Liver (tissue), 9 donors: ENCODE results near the gene CUBN. TPM values are rescaled to one million over a fixed set of nuclear protein-coding genes. Genes with fewer than 3 reads are reported as not detected.

Source experiments
- DNase-seq: peaks from one replicate; pipeline ENCODE4 v3.0.0-alpha.2; 2017; ENCODE audit warnings: low spot score
- H3K27ac ChIP-seq, 2 donors: one replicate each; pipeline ENCODE4 v1.7.0; 2013; ENCODE audit warnings: inconsistent platforms in 2 of 2, low read length in 2 of 2, control low read depth in 1 of 2, low read depth in 1 of 2, mild to moderate bottlenecking in 1 of 2
- H3K27me3 ChIP-seq, 4 donors: one replicate each; pipeline versions ENCODE4 v1.6.1 to v1.7.0; 2013; ENCODE audit warnings: low read length in 3 of 4, inconsistent platforms in 1 of 4, mild to moderate bottlenecking in 1 of 4, moderate library complexity in 1 of 4; ENCODE audit not compliant: control insufficient read depth in 4 of 4, insufficient read depth in 4 of 4
- H3K36me3 ChIP-seq, 4 donors: one replicate each; pipeline versions ENCODE4 v1.6.1 to v1.7.0; 2013; ENCODE audit warnings: low read length in 3 of 4, mild to moderate bottlenecking in 3 of 4, low read depth in 1 of 4, moderate library complexity in 1 of 4; ENCODE audit not compliant: control insufficient read depth in 4 of 4, insufficient read depth in 3 of 4
- H3K4me1 ChIP-seq, 4 donors: one replicate each; pipeline versions ENCODE4 v1.6.1 to v1.7.0; 2013; ENCODE audit warnings: low read length in 3 of 4, mild to moderate bottlenecking in 3 of 4, moderate library complexity in 1 of 4; ENCODE audit not compliant: control insufficient read depth in 4 of 4, insufficient read depth in 4 of 4
- H3K4me3 ChIP-seq, 3 donors: one replicate each; pipeline versions ENCODE4 v1.6.1 to v1.7.0; 2013; ENCODE audit warnings: low read length in 3 of 3, control low read depth in 1 of 3, low read depth in 1 of 3, mild to moderate bottlenecking in 1 of 3
- H3K9ac ChIP-seq, 2 donors: one replicate each; pipeline ENCODE4 v1.7.0; 2013; ENCODE audit warnings: low read length in 2 of 2, mild to moderate bottlenecking in 2 of 2, moderate library complexity in 2 of 2, control low read depth in 1 of 2, low read depth in 1 of 2
- H3K9me3 ChIP-seq, 4 donors: one replicate each; pipeline versions ENCODE4 v1.6.1 to v1.7.0; 2013; ENCODE audit warnings: low read length in 3 of 4; ENCODE audit not compliant: control insufficient read depth in 4 of 4
- EGR1 ChIP-seq, 2 donors: IDR thresholded peaks; 2 replicates each; pipeline ENCODE4 v1.6.1; 2016 to 2018; ENCODE audit warnings: antibody characterized with exemption in 2 of 2, low read depth in 2 of 2
- FOXA1 ChIP-seq: IDR thresholded peaks from 2 replicates; pipeline ENCODE4 v1.6.1; 2016; ENCODE audit warnings: antibody characterized with exemption
- FOXA2 ChIP-seq: IDR thresholded peaks from 2 replicates; pipeline ENCODE4 v1.6.1; 2016; ENCODE audit warnings: antibody characterized with exemption
- GABPA ChIP-seq, 2 donors: IDR thresholded peaks in 1 of 2; conservative IDR thresholded peaks in 1 of 2; 2 replicates each; pipeline ENCODE4 v1.6.1; 2016; ENCODE audit warnings: antibody characterized with exemption in 2 of 2, mild to moderate bottlenecking in 1 of 2, moderate library complexity in 1 of 2
- HNF4A ChIP-seq, 2 donors: conservative IDR thresholded peaks; 2 replicates each; pipeline ENCODE4 v1.6.1; 2016; ENCODE audit warnings: antibody characterized with exemption in 2 of 2, mild to moderate bottlenecking in 2 of 2
- HNF4G ChIP-seq: IDR thresholded peaks from 2 replicates; pipeline ENCODE4 v1.6.1; 2016; ENCODE audit warnings: antibody characterized with exemption
- JUND ChIP-seq, 2 donors: IDR thresholded peaks; 2 replicates each; pipeline ENCODE4 v1.6.1; 2016; ENCODE audit warnings: antibody characterized with exemption in 2 of 2
- NR2F2 ChIP-seq: IDR thresholded peaks from 2 replicates; pipeline ENCODE4 v1.6.1; 2016; ENCODE audit warnings: antibody characterized with exemption
- RAD21 ChIP-seq, 2 donors: IDR thresholded peaks; 2 replicates each; pipeline ENCODE4 v1.6.1; 2016; ENCODE audit warnings: antibody characterized with exemption in 2 of 2, mild to moderate bottlenecking in 2 of 2
- RXRA ChIP-seq, 2 donors: IDR thresholded peaks; 2 replicates each; pipeline ENCODE4 v1.6.1; 2017 to 2018; ENCODE audit warnings: antibody characterized with exemption in 2 of 2, mild to moderate bottlenecking in 1 of 2
- SP1 ChIP-seq: IDR thresholded peaks from 2 replicates; pipeline ENCODE4 v1.6.1; 2018; ENCODE audit warnings: antibody characterized with exemption, mild to moderate bottlenecking
- TAF1 ChIP-seq: conservative IDR thresholded peaks from 2 replicates; pipeline ENCODE4 v1.6.1; 2016; ENCODE audit warnings: antibody characterized with exemption, mild to moderate bottlenecking
- YY1 ChIP-seq: IDR thresholded peaks from 2 replicates; pipeline ENCODE4 v1.6.1; 2016; ENCODE audit warnings: antibody characterized with exemption, mild to moderate bottlenecking
- WGBS: extraction: QIAGEN DNeasy Blood & Tissue Kit; methylation state at CpG from one replicate; pipeline ENCODE4 v1.1.7; 2013; 5-methylcytosine and 5-hydroxymethylcytosine counted together
- polyA plus RNA-seq, 2 donors: library from polyadenylated mRNA; stranded (reverse) in 1 of 2; unstranded in 1 of 2; fragments of 200-250 nt in 1 of 2; fragments of >200 nt in 1 of 2; fragmentation: Nextera tagmentation in 1 of 2; extraction: Ambion mirVana in 1 of 2; gene quantifications; one replicate each; pipeline versions ENCODE4 v1.2.1 to v1.2.3, GENCODE V29; 2013 to 2015
- total RNA-seq, 2 donors: library from RNA; depleted of rRNA; stranded (reverse); fragments of >200 nt; gene quantifications; one replicate each; pipeline ENCODE4 v1.2.3, GENCODE V29; 2014
- TF ChIP-seq, protein P1 (sequence below): IDR thresholded peaks from 2 replicates; pipeline ENCODE4 v1.6.1; 2016; ENCODE audit warnings: antibody characterized with exemption
- TF ChIP-seq, protein P2 (sequence below): IDR thresholded peaks from 2 replicates; pipeline ENCODE4 v1.6.1; 2016; ENCODE audit warnings: antibody characterized with exemption, mild to moderate bottlenecking
- TF ChIP-seq, protein P3 (sequence below): fragments of 150-350 bp; IDR thresholded peaks from 2 replicates; pipeline ENCODE4 v1.5.1; 2017; ENCODE audit warnings: improper control_type of control experiment, low read depth, low read length; ENCODE audit not compliant: missing input control
- TF ChIP-seq, protein P4 (sequence below): IDR thresholded peaks from 2 replicates; pipeline ENCODE4 v1.6.1; 2016; ENCODE audit warnings: antibody characterized with exemption
- TF ChIP-seq, protein P5 (sequence below): IDR thresholded peaks from 2 replicates; pipeline ENCODE4 v1.6.1; 2016; ENCODE audit warnings: antibody characterized with exemption
- donor health status: healthy.
- donor health status: healthy.
- donor health status: healthy.
- donor health status: healthy.
- donor health status: healthy.

CUBN gene
- total and polyA plus RNA-seq, 4 donors: 0.01 to 0.67 (median 0.30) TPM

DNA sequence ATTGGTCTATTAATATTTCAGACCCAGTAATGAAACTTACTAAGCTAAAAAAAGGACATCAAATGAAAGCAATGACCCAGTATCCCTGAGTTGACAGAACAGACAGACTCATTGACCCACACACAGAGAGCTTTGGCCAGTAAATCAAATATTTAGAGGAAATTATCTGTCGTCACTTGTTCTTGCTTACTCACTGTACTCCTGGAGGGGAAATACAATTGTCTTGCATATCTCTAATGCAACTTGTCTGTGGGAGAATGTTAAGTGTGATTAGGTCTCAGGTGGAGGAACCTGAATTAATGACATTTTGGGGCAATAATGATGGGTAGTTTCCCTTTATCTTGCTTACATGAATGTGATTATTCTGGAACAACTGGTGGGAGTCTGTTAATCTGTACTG, 80.4 kb downstream of the CUBN start:
- TF ChIP-seq NR2F2 (no peak), TAF1 (no peak), GABPA (IDR thresholded peaks at IDR 0.05 in 1 of 2, conservative IDR thresholded peaks at IDR 0.05 in 1 of 2) (no peak), YY1 (no peak), FOXA2 (no peak), RXRA (IDR thresholded peaks at IDR 0.05) (no peak), HNF4A (conservative IDR thresholded peaks at IDR 0.05) (no peak), RAD21 (IDR thresholded peaks at IDR 0.05) (no peak), FOXA1 (no peak), SP1 (no peak), JUND (IDR thresholded peaks at IDR 0.05) (no peak), HNF4G (no peak), EGR1 (IDR thresholded peaks at IDR 0.05; ENCODE audit: low read depth in 2 of 2) (no peak)
- TF ChIP-seq, protein P1, sequence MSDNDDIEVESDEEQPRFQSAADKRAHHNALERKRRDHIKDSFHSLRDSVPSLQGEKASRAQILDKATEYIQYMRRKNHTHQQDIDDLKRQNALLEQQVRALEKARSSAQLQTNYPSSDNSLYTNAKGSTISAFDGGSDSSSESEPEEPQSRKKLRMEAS: no peak
- TF ChIP-seq, protein P2, sequence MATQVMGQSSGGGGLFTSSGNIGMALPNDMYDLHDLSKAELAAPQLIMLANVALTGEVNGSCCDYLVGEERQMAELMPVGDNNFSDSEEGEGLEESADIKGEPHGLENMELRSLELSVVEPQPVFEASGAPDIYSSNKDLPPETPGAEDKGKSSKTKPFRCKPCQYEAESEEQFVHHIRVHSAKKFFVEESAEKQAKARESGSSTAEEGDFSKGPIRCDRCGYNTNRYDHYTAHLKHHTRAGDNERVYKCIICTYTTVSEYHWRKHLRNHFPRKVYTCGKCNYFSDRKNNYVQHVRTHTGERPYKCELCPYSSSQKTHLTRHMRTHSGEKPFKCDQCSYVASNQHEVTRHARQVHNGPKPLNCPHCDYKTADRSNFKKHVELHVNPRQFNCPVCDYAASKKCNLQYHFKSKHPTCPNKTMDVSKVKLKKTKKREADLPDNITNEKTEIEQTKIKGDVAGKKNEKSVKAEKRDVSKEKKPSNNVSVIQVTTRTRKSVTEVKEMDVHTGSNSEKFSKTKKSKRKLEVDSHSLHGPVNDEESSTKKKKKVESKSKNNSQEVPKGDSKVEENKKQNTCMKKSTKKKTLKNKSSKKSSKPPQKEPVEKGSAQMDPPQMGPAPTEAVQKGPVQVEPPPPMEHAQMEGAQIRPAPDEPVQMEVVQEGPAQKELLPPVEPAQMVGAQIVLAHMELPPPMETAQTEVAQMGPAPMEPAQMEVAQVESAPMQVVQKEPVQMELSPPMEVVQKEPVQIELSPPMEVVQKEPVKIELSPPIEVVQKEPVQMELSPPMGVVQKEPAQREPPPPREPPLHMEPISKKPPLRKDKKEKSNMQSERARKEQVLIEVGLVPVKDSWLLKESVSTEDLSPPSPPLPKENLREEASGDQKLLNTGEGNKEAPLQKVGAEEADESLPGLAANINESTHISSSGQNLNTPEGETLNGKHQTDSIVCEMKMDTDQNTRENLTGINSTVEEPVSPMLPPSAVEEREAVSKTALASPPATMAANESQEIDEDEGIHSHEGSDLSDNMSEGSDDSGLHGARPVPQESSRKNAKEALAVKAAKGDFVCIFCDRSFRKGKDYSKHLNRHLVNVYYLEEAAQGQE: no peak
- TF ChIP-seq, protein P3, sequence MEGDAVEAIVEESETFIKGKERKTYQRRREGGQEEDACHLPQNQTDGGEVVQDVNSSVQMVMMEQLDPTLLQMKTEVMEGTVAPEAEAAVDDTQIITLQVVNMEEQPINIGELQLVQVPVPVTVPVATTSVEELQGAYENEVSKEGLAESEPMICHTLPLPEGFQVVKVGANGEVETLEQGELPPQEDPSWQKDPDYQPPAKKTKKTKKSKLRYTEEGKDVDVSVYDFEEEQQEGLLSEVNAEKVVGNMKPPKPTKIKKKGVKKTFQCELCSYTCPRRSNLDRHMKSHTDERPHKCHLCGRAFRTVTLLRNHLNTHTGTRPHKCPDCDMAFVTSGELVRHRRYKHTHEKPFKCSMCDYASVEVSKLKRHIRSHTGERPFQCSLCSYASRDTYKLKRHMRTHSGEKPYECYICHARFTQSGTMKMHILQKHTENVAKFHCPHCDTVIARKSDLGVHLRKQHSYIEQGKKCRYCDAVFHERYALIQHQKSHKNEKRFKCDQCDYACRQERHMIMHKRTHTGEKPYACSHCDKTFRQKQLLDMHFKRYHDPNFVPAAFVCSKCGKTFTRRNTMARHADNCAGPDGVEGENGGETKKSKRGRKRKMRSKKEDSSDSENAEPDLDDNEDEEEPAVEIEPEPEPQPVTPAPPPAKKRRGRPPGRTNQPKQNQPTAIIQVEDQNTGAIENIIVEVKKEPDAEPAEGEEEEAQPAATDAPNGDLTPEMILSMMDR: no peak
- TF ChIP-seq, protein P4, sequence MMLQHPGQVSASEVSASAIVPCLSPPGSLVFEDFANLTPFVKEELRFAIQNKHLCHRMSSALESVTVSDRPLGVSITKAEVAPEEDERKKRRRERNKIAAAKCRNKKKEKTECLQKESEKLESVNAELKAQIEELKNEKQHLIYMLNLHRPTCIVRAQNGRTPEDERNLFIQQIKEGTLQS: no peak
- TF ChIP-seq, protein P5, sequence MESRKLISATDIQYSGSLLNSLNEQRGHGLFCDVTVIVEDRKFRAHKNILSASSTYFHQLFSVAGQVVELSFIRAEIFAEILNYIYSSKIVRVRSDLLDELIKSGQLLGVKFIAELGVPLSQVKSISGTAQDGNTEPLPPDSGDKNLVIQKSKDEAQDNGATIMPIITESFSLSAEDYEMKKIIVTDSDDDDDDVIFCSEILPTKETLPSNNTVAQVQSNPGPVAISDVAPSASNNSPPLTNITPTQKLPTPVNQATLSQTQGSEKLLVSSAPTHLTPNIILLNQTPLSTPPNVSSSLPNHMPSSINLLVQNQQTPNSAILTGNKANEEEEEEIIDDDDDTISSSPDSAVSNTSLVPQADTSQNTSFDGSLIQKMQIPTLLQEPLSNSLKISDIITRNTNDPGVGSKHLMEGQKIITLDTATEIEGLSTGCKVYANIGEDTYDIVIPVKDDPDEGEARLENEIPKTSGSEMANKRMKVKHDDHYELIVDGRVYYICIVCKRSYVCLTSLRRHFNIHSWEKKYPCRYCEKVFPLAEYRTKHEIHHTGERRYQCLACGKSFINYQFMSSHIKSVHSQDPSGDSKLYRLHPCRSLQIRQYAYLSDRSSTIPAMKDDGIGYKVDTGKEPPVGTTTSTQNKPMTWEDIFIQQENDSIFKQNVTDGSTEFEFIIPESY: no peak
- no peaks in the 10 kb centered on the region for H3K4me1 ChIP-seq
- H3K27ac ChIP-seq: no peak overlapping the region
- WGBS: 43% methylated on average over 1 of the region's 1 CpG
- H3K9me3 ChIP-seq: no peaks in the 10 kb centered on the region
- no peak overlapping the region for H3K9ac ChIP-seq
- H3K4me3 ChIP-seq: no peak overlapping the region
- H3K36me3 ChIP-seq: no peaks in the 10 kb centered on the region
- DNase-seq: no peak
- no peaks in the 10 kb centered on the region for H3K27me3 ChIP-seq
